Effector memory CD8-positive, alpha-beta T cell (primary cell): Measurements from ENCODE around the gene GKN2.
A peak's percentile ranks its signal among the peaks of the same experiment; 100 is the strongest.

Experiments used
- ATAC-seq: fragments of 150-1000 bp; cut with Tn5 transposase; replicated peaks from 2 replicates; pipeline ENCODE4 v1.10.0; 2021; ENCODE audit warnings: mild to moderate bottlenecking, moderate library complexity
- DNase-seq, 3 experiments: peaks; one replicate each; pipeline ENCODE4 v3.0.0; 2021
- H3K27ac Mint-ChIP-seq, 2 donors: one replicate each; pipeline ENCODE4 v1.8.0; 2022; ENCODE audit warnings: mild to moderate bottlenecking in 2 of 2, mixed read lengths in 2 of 2, moderate library complexity in 2 of 2
- H3K27me3 Mint-ChIP-seq, 2 donors: one replicate each; pipeline ENCODE4 v1.8.0; 2022; ENCODE audit warnings: mixed read lengths in 2 of 2
- H3K36me3 Mint-ChIP-seq: one replicate; pipeline ENCODE4 v1.8.0; 2022; ENCODE audit warnings: mild to moderate bottlenecking, moderate library complexity, mixed read lengths; ENCODE audit not compliant: insufficient read depth
- H3K4me1 Mint-ChIP-seq, 2 donors: one replicate each; pipeline ENCODE4 v1.8.0; 2022; ENCODE audit warnings: low read depth in 2 of 2, mixed read lengths in 2 of 2
- H3K4me3 Mint-ChIP-seq, 2 donors: one replicate each; pipeline ENCODE4 v1.8.0; 2022; ENCODE audit warnings: mild to moderate bottlenecking in 2 of 2, mixed read lengths in 2 of 2, moderate library complexity in 2 of 2
- H3K9me3 Mint-ChIP-seq, 2 donors: one replicate each; pipeline ENCODE4 v1.8.0; 2022; ENCODE audit warnings: mixed read lengths in 2 of 2

GKN2 gene

DNA sequence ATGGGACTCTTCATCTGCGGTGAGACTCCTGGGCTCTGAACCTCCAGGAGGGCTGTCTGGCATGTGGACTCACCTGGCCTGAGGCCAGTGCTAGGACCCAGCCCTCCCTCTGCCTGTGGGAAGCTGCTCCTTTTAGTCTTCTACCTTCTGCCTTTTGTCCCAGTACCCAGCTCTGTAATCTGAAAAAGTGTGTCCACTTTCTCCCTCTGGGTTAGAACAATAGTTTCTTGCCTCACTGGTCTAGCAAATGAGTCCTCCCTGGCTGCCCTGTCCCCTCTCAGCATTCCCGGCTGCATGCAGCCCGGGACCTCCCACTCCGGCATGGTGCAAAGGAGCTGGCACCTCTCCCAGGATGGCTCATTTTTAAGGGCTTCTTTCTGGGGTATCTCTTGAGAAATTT lies 25.9 kb downstream of the GKN2 start:
- Mint-ChIP-seq H3K4me3 (no peak overlapping the region), H3K27me3 (peaks cover 16 to 24% of the 10 kb centered on the region in 2 donors), H3K4me1 (peaks cover 0 to 13% of the 10 kb centered on the region in 2 donors), H3K9me3 (no peaks in the 10 kb centered on the region), H3K27ac (no peak overlapping the region), H3K36me3 (no peaks in the 10 kb centered on the region)
- ATAC-seq (no peak), DNase-seq (no peak)

GRCh38 chr2:68925295-68925896 lies 27.3 kb downstream of the GKN2 start:
- Mint-ChIP-seq H3K27me3 (peaks cover 16 to 19% of the 10 kb centered on the region in 2 donors), H3K4me1 (peaks cover 0 to 13% of the 10 kb centered on the region in 2 donors), H3K27ac (no peak overlapping the region), H3K36me3 (no peaks in the 10 kb centered on the region), H3K4me3 (no peak overlapping the region), H3K9me3 (no peaks in the 10 kb centered on the region)
- ATAC-seq = peak; percentile 75
- DNase-seq = peak; percentile 62 to 71 (median 64)

DNA sequence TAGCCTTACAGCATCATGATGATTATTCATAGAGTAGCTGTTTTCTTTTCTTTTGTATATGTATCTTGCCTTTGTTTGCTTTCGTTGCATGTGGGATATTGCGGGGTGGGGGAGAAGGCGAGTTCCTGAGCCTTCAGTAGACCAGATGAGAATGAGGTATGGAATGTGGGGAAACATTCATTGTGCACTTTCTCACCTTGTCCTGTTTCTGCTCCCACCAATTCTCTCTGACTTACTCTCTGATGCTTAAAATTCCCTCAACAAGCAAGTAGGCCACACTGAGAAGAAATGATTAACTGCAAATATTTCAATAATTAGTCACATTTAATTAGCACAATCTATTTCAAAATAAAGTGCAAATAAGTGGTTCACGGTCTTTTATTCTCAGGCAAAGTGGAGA lies 31.0 kb downstream of the GKN2 start:
- Mint-ChIP-seq H3K4me1 (peaks cover 0 to 13% of the 10 kb centered on the region in 2 donors), H3K27ac (no peak overlapping the region), H3K9me3 (no peaks in the 10 kb centered on the region), H3K27me3 (peaks cover 0 to 2% of the 10 kb centered on the region in 2 donors), H3K4me3 (no peak overlapping the region), H3K36me3 (no peaks in the 10 kb centered on the region)
- ATAC-seq (no peak), DNase-seq (no peak)

GRCh38 chr2:68920481-68921170 lies 32.1 kb downstream of the GKN2 start:
- Mint-ChIP-seq H3K27me3 (no peaks in the 10 kb centered on the region), H3K27ac (peak overlapping the region in 1 of 2 donors; percentile 31), H3K4me1 (peaks cover 2 to 17% of the 10 kb centered on the region in 2 donors), H3K4me3 (no peak overlapping the region), H3K36me3 (no peaks in the 10 kb centered on the region), H3K9me3 (no peaks in the 10 kb centered on the region)
- DNase-seq (no peak), ATAC-seq (no peak)

DNA sequence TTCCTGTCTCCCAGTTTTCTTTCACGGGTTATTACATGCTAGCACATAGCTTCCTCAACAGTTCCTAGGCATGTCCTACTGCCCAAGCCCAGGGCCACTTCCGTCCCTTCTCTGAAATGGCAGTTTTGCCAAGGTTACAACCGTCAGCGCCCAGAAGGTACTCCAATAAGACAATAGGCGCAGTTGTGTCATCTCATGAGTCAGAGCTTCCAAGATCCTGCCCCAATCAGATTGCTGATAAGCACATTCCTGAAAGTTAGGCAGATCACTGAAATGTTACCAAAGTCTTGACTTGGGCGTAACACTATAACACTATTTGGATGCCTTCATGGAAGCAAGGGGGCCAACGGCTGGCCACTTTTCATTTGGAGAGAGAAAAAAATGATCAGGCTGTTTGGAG lies 34.2 kb downstream of the GKN2 start:
- H3K27ac Mint-ChIP-seq = no peak overlapping the region
- ATAC-seq = no peak
- no peaks in the 10 kb centered on the region for H3K36me3 Mint-ChIP-seq
- H3K4me3 Mint-ChIP-seq = no peak overlapping the region
- DNase-seq = no peak
- peaks cover 8% of the 10 kb centered on the region in 2 donors for H3K4me1 Mint-ChIP-seq
- no peaks in the 10 kb centered on the region for H3K9me3 Mint-ChIP-seq
- no peaks in the 10 kb centered on the region for H3K27me3 Mint-ChIP-seq

DNA sequence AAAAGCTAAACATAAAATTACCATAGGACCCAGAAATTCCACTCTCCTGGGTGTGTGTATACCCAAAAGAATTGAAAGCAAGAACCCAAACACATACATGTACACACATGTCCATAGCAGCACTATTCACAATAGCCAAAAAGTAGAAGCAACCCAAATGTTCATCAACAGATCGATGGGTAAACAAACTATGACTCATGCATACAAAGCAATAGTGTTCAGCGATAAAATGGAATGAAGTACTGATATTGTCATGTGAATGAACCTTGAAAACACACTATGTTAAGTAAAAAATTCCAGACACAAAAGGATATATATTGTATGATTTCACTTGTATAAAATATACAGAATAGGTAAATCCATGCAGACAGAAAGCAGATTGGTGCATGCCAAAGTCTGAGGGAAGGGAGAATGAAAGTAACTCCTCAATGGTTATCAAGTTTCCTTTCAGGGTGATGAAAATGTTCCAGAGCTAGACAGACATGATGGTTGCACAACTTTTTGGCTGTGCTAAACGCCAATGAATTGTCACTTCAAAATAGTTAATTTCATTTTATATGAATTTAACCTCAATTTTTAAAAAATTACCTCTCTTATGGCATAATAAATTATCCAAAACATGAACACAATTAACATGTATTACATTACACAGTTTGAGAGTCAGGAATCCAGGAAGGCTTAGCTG lies 35.5 kb downstream of the GKN2 start:
- Mint-ChIP-seq H3K4me3 (no peak overlapping the region), H3K4me1 (peaks cover 7 to 8% of the 10 kb centered on the region in 2 donors), H3K27me3 (no peaks in the 10 kb centered on the region), H3K36me3 (no peaks in the 10 kb centered on the region), H3K9me3 (no peaks in the 10 kb centered on the region), H3K27ac (no peak overlapping the region)
- no peak for DNase-seq
- ATAC-seq = no peak

DNA sequence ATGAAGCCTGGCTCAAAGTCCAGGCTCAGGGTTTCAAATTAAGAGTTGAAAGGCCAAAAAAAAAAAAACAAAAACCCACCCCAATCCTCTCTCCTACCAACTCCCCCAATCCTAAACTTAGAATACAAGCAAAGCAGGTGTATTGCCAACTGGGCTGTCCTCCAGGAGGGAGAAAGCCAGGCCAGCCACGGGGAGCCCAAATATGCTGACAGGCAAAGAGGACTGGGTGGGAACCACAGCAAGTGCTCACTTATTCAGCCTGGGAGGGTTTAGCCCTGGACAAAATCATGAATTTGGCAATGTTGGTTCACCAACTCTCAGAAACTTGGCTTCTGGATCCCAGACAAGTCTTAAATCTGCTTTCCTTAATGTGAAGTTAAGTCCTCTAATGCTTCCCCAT lies 36.5 kb downstream of the GKN2 start:
- Mint-ChIP-seq H3K4me1 (peaks cover 7 to 10% of the 10 kb centered on the region in 2 donors), H3K9me3 (no peaks in the 10 kb centered on the region), H3K36me3 (no peaks in the 10 kb centered on the region), H3K27ac (no peak overlapping the region), H3K27me3 (no peaks in the 10 kb centered on the region), H3K4me3 (no peak overlapping the region)
- no peak for ATAC-seq
- DNase-seq = no peak

DNA sequence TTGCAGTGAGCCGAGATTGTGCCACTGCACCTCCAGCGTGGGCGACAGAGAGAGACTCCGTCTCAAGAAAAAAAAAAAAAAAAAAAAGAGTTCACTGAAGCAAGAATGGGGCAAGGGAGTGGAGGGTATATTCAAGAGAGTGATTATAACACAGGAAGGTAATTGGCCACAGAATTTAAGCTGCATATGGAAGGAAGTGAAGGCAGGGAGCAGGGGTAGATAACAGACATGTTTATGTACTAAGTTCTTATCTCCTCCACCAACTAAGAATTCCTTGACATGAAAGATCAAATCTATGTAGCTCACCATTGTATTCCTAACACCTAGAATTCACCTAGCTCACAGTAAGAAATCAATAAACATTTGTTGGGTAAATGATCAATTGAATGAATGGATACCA lies 37.3 kb downstream of the GKN2 start:
- H3K27me3 Mint-ChIP-seq = no peaks in the 10 kb centered on the region
- H3K27ac Mint-ChIP-seq = no peak overlapping the region
- H3K4me3 Mint-ChIP-seq = no peak overlapping the region
- H3K9me3 Mint-ChIP-seq = no peaks in the 10 kb centered on the region
- ATAC-seq = no peak
- peaks cover 9 to 12% of the 10 kb centered on the region in 2 donors for H3K4me1 Mint-ChIP-seq
- DNase-seq = no peak
- no peaks in the 10 kb centered on the region for H3K36me3 Mint-ChIP-seq

DNA sequence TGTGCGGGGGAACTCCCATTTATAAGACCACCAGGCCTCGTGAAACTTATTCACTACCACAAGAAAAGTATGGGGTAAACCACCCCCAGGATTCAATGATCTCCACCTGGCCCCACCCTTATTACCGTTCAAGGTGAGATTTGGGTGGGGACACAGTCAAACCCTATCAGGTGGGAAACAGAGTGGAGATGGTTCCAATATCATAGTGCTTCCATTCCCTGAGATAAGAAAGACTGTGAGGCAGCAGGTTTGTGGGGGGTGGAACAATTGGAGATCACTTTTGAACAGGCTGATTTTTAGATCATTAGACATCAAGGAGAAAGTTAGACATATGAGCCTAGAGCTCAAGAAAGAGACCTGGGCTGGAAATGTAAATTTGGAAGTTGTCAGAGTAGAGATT lies 39.3 kb downstream of the GKN2 start:
- H3K27ac Mint-ChIP-seq = no peak overlapping the region
- no peaks in the 10 kb centered on the region for H3K9me3 Mint-ChIP-seq
- H3K27me3 Mint-ChIP-seq = no peaks in the 10 kb centered on the region
- no peak for ATAC-seq
- peaks cover 26 to 29% of the 10 kb centered on the region in 2 donors for H3K4me1 Mint-ChIP-seq
- DNase-seq = no peak
- H3K36me3 Mint-ChIP-seq = peaks cover 6% of the 10 kb centered on the region
- H3K4me3 Mint-ChIP-seq = no peak overlapping the region

- Mint-ChIP-seq H3K4me1 (peaks cover 33 to 35% of the 10 kb centered on the region in 2 donors), H3K36me3 (peaks cover 9% of the 10 kb centered on the region), H3K9me3 (no peaks in the 10 kb centered on the region), H3K27ac (no peak overlapping the region), H3K27me3 (no peaks in the 10 kb centered on the region), H3K4me3 (no peak overlapping the region)
- ATAC-seq (peak; percentile 56), DNase-seq (peak; percentile 37 to 52 (median 37))
These were observed 40.0 kb downstream of the GKN2 start for GRCh38 chr2:68912732-68913131.

- H3K36me3 Mint-ChIP-seq = peaks cover 9% of the 10 kb centered on the region
- DNase-seq = no peak
- no peaks in the 10 kb centered on the region for H3K27me3 Mint-ChIP-seq
- peaks cover 38 to 39% of the 10 kb centered on the region in 2 donors for H3K4me1 Mint-ChIP-seq
- no peak for ATAC-seq
- no peak overlapping the region for H3K27ac Mint-ChIP-seq
- no peak overlapping the region for H3K4me3 Mint-ChIP-seq
- H3K9me3 Mint-ChIP-seq = no peaks in the 10 kb centered on the region
These were observed 40.6 kb downstream of the GKN2 start for GRCh38 chr2:68912111-68912510.

GRCh38 chr2:68911709-68912108 lies 41.0 kb downstream of the GKN2 start:
- peaks cover 38 to 40% of the 10 kb centered on the region in 2 donors for H3K4me1 Mint-ChIP-seq
- H3K27ac Mint-ChIP-seq = no peak overlapping the region
- no peaks in the 10 kb centered on the region for H3K27me3 Mint-ChIP-seq
- no peaks in the 10 kb centered on the region for H3K9me3 Mint-ChIP-seq
- no peak overlapping the region for H3K4me3 Mint-ChIP-seq
- no peak for ATAC-seq
- DNase-seq = no peak
- H3K36me3 Mint-ChIP-seq = peaks cover 9% of the 10 kb centered on the region

- DNase-seq (no peak), ATAC-seq (no peak)
- Mint-ChIP-seq H3K36me3 (peaks cover 9% of the 10 kb centered on the region), H3K4me3 (no peak overlapping the region), H3K9me3 (no peaks in the 10 kb centered on the region), H3K27me3 (no peaks in the 10 kb centered on the region), H3K4me1 (peaks cover 38 to 40% of the 10 kb centered on the region in 2 donors), H3K27ac (no peak overlapping the region)
These were observed 41.4 kb downstream of the GKN2 start for GRCh38 chr2:68911246-68911645.
